ENCODE data around the gene RCC1. TPM values are rescaled to one million over a fixed set of nuclear protein-coding genes. Genes with fewer than 3 reads are reported as not detected.

Gene RCC1
- total RNA-seq, 1 donor from 2014 or later, result 34.8 TPM

DNA sequence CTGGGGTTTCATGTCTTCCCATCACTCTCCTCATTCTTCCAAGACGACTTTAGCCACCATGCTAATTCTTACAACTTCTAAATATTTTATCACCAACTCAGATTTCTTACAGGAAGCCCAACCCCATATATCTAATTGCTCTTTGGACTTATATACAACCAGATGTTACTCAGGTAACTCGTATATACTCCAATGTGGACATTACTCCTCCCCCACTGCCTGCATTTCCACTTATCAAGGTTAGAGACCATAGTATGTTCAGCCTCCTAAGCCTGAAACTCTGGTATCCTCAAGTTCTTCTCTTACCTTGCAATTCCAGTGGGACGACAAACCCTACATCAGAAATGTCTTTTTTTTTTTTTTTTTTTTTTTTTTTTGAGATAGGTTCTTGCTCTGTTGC, 2.7 kb upstream of the RCC1 start:
- DNase-seq (ENCODE audit: low spot score), result no peak
- no peak overlapping the region for H2AFZ ChIP-seq (replicated peaks)
- TF ChIP-seq EZH2phosphoT487 (IDR thresholded peaks at IDR 0.05) (no peak), EZH2 (IDR thresholded peaks at IDR 0.05) (no peak)
- TF ChIP-seq, protein P1, sequence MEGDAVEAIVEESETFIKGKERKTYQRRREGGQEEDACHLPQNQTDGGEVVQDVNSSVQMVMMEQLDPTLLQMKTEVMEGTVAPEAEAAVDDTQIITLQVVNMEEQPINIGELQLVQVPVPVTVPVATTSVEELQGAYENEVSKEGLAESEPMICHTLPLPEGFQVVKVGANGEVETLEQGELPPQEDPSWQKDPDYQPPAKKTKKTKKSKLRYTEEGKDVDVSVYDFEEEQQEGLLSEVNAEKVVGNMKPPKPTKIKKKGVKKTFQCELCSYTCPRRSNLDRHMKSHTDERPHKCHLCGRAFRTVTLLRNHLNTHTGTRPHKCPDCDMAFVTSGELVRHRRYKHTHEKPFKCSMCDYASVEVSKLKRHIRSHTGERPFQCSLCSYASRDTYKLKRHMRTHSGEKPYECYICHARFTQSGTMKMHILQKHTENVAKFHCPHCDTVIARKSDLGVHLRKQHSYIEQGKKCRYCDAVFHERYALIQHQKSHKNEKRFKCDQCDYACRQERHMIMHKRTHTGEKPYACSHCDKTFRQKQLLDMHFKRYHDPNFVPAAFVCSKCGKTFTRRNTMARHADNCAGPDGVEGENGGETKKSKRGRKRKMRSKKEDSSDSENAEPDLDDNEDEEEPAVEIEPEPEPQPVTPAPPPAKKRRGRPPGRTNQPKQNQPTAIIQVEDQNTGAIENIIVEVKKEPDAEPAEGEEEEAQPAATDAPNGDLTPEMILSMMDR (IDR thresholded peaks at IDR 0.05), result no peak
- no peaks in the 10 kb centered on the region for H3K27me3 ChIP-seq
- H3K27ac ChIP-seq, result no peak overlapping the region
- Mint-ChIP-seq H3K9me3 (no peaks in the 10 kb centered on the region), H3K27ac (peak overlapping the region; percentile 3), H3K27me3 (ENCODE audit: insufficient read depth, low read depth) (no peaks in the 10 kb centered on the region), H3K36me3 (peaks cover 7% of the 10 kb centered on the region), H3K4me1 (peaks cover 15% of the 10 kb centered on the region), H3K4me3 (no peak overlapping the region)
- peaks cover 20% of the 10 kb centered on the region for H4K20me1 ChIP-seq (ENCODE audit: low read depth)
- peaks cover 4% of the 10 kb centered on the region for H3K36me3 ChIP-seq
- H3K4me1 ChIP-seq, result peaks cover 5% of the 10 kb centered on the region
- H3K4me2 ChIP-seq, result no peak overlapping the region
- no peak overlapping the region for H3K4me3 ChIP-seq
- peaks cover 32% of the 10 kb centered on the region for H3F3A ChIP-seq (ENCODE audit: low read depth)
- H3K9me3 ChIP-seq (ENCODE audit: low read depth), result no peaks in the 10 kb centered on the region
- peaks cover 30% of the 10 kb centered on the region for H3K79me2 ChIP-seq (ENCODE audit: low read depth)
- no peak overlapping the region for H3K9ac ChIP-seq

DNA sequence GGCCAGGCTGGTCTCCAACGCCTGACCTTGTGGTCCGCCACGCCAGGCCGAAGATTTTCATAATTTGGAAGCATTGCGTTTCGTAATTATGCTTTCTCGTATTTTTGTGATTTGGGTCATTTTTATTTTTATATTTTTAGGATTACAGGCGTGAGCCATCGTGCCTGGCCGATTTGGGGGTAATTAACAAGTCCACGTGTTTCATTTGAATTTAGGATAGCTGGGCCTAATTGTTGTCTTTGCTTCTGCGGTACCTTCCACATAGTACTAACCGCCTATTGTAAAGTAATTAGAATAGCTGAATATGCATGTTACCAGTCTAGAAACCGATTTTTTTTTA, 1.0 kb downstream of the RCC1 start:
- Histone ChIP-seq H3K36me3 (peaks cover 25% of the 10 kb centered on the region), H3K4me1 (peaks cover 26% of the 10 kb centered on the region), H3K4me3 (peak overlapping the region; percentile 83), H4K20me1 (ENCODE audit: low read depth) (peaks cover 49% of the 10 kb centered on the region), H3K9ac (peak overlapping the region; percentile 79), H3K79me2 (ENCODE audit: low read depth) (peaks cover 61% of the 10 kb centered on the region), H3K9me3 (ENCODE audit: low read depth) (no peaks in the 10 kb centered on the region), H3F3A (ENCODE audit: low read depth) (peaks cover 65% of the 10 kb centered on the region), H3K27ac (peak overlapping the region; percentile 91), H3K4me2 (peak overlapping the region; percentile 85), H2AFZ (replicated peaks) (no peak overlapping the region), H3K27me3 (no peaks in the 10 kb centered on the region)
- no peaks in the 10 kb centered on the region for H3K9me3 Mint-ChIP-seq
- H3K36me3 Mint-ChIP-seq, result peaks cover 31% of the 10 kb centered on the region
- peak overlapping the region; percentile 76 for H3K27ac Mint-ChIP-seq
- peaks cover 2% of the 10 kb centered on the region for H3K27me3 Mint-ChIP-seq (ENCODE audit: insufficient read depth, low read depth)
- H3K4me3 Mint-ChIP-seq, result peak overlapping the region; percentile 97
- no peak for DNase-seq (ENCODE audit: low spot score)
- H3K4me1 Mint-ChIP-seq, result peaks cover 41% of the 10 kb centered on the region
- TF ChIP-seq EZH2phosphoT487 (IDR thresholded peaks at IDR 0.05) (no peak), EZH2 (IDR thresholded peaks at IDR 0.05) (no peak)
- TF ChIP-seq, protein P1 (IDR thresholded peaks at IDR 0.05), result no peak

DNA sequence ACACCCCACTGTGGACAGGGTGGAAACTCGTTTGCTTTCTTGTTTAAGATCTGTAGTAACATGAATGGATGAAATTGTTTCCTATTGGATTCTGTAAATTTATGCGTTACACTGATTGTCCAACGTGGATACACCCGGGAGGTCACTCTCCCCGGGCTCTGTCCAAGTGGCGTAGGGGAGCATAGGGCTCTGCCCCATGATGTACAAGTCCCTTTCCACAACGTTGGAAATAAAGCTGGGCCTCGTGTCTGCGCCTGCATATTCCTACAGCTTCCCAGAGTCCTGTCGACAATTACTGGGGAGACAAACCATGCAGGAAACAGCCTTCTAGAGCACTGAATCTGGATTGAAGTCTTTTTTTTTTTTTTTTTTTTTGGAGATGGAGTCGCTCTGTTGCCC, 1.4 kb downstream of the RCC1 start:
- Mint-ChIP-seq H3K4me1 (peaks cover 43% of the 10 kb centered on the region), H3K4me3 (peak overlapping the region; percentile 97), H3K9me3 (no peaks in the 10 kb centered on the region), H3K27ac (no peak overlapping the region), H3K27me3 (ENCODE audit: insufficient read depth, low read depth) (peaks cover 2% of the 10 kb centered on the region), H3K36me3 (peaks cover 33% of the 10 kb centered on the region)
- peaks cover 26% of the 10 kb centered on the region for H3K4me1 ChIP-seq
- peak overlapping the region; percentile 85 for H3K4me2 ChIP-seq
- peak; percentile 35 for DNase-seq (ENCODE audit: low spot score)
- H4K20me1 ChIP-seq (ENCODE audit: low read depth), result peaks cover 49% of the 10 kb centered on the region
- peak overlapping the region; percentile 91 for H3K27ac ChIP-seq
- H2AFZ ChIP-seq (replicated peaks), result no peak overlapping the region
- H3K9me3 ChIP-seq (ENCODE audit: low read depth), result no peaks in the 10 kb centered on the region
- peaks cover 25% of the 10 kb centered on the region for H3K36me3 ChIP-seq
- H3K27me3 ChIP-seq, result no peaks in the 10 kb centered on the region
- peak overlapping the region; percentile 83 for H3K4me3 ChIP-seq
- peaks cover 61% of the 10 kb centered on the region for H3K79me2 ChIP-seq (ENCODE audit: low read depth)
- peaks cover 66% of the 10 kb centered on the region for H3F3A ChIP-seq (ENCODE audit: low read depth)
- TF ChIP-seq EZH2phosphoT487 (IDR thresholded peaks at IDR 0.05) (no peak), EZH2 (IDR thresholded peaks at IDR 0.05) (no peak)
- TF ChIP-seq, protein P1 (IDR thresholded peaks at IDR 0.05), result no peak
- peak overlapping the region; percentile 79 for H3K9ac ChIP-seq
